GM12864 (cell line): ENCODE results near the gene MED25.

Experiments used
- DNase-seq: peaks from one replicate; pipeline ENCODE4 v3.0.0-alpha.2; 2011; ENCODE audit warnings: low read depth
- H3K4me3 ChIP-seq: 2 replicates; pipeline ENCODE4 v1.5.1; 2011; ENCODE audit warnings: mild to moderate bottlenecking, low read depth, low read length, control low read depth
- TF ChIP-seq, protein P1 (sequence below): IDR thresholded peaks from 2 replicates; pipeline ENCODE4 v1.5.1; 2011; ENCODE audit warnings: low read depth, mild to moderate bottlenecking, moderate library complexity, low read length, control low read depth, inconsistent platforms; ENCODE audit errors: missing control alignments

MED25 gene

DNA sequence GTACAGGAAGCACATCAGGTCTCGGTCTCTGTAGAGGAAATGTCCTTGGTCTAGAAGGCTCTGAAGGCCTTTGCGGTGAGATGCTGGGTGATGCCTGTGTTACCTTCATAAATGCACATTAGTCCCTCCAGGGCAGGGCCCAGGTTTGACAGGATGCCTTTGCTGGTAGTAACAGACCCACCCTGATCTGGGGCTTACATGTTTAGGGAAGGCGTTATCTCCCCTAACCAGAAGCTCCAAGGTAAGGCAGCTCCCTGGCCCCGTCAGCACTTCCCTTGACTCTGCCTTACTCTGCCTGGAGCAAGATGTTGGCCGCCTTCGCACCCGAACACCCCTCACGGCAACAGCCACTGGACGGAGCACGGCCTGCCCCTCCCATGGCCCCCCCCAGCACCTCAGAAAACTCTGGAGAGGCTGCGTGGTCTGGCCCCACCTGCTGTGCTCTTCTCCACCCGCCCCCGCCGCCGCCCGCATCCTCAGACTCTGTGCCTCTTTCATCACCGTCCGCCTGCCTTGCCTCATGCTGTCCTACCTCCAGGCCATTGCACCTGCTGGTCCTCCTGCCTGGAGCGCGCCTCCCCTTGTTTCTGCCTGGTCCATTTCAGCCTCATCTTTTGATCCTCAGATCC, 42.2 kb upstream of the MED25 start:
- TF ChIP-seq, protein P1, sequence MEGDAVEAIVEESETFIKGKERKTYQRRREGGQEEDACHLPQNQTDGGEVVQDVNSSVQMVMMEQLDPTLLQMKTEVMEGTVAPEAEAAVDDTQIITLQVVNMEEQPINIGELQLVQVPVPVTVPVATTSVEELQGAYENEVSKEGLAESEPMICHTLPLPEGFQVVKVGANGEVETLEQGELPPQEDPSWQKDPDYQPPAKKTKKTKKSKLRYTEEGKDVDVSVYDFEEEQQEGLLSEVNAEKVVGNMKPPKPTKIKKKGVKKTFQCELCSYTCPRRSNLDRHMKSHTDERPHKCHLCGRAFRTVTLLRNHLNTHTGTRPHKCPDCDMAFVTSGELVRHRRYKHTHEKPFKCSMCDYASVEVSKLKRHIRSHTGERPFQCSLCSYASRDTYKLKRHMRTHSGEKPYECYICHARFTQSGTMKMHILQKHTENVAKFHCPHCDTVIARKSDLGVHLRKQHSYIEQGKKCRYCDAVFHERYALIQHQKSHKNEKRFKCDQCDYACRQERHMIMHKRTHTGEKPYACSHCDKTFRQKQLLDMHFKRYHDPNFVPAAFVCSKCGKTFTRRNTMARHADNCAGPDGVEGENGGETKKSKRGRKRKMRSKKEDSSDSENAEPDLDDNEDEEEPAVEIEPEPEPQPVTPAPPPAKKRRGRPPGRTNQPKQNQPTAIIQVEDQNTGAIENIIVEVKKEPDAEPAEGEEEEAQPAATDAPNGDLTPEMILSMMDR = no peak
- DNase-seq = no peak
- no peak overlapping the region for H3K4me3 ChIP-seq

GRCh38 chr19:49776371-49776764, 41.7 kb upstream of the MED25 start:
- TF ChIP-seq, protein P1 = no peak
- H3K4me3 ChIP-seq = no peak overlapping the region
- DNase-seq = no peak

- TF ChIP-seq, protein P1 = no peak
- no peak overlapping the region for H3K4me3 ChIP-seq
Measured at GRCh38 chr19:49779731-49780555, 38.1 kb upstream of the MED25 start.

DNA sequence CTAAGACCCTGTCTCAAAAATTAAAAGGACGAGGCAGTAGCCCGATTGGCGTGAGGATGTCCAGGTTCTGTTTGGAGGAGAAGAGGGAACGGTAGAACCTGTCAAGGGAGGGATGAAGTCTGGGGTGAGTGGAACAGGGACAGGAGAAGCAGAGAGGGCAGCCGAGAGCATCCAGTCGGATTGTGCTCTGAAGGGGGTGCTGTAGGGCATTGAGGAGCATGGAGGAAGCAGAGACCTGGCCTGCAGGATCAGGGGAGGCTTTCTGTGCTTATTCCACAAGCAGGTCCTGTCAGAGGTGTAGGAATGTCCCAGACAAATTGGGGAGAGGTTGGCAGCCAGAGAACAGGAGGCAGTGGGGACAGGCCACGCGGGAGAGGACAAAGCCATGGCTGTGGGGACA, 37.2 kb upstream of the MED25 start:
- TF ChIP-seq, protein P1 = no peak
- no peak overlapping the region for H3K4me3 ChIP-seq
- DNase-seq = no peak

More at GRCh38 chr19:49779731-49780555, 38.1 kb upstream of the MED25 start:
- no peak for DNase-seq

DNA sequence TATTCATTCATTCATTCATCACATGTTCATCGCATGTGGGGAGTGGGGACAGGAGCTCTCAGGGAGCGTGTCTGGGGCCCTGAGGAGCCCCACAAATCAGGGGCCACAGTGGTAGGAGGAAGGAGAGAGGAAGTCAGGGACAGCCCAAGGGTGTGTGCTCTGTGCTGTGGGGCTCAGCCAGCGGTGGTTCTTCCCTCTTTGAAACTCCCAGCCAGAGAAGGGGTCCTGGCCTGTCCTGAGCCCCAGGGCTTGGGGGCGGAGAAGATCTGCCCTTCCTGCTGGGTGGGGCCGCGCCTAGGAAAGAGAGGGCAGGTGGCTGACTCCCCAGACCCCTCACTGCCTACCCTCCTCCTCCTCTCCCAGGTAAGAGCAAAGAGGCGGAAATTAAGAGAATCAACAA, 36.7 kb upstream of the MED25 start:
- TF ChIP-seq, protein P1 = no peak
- no peak overlapping the region for H3K4me3 ChIP-seq
- no peak for DNase-seq

DNA sequence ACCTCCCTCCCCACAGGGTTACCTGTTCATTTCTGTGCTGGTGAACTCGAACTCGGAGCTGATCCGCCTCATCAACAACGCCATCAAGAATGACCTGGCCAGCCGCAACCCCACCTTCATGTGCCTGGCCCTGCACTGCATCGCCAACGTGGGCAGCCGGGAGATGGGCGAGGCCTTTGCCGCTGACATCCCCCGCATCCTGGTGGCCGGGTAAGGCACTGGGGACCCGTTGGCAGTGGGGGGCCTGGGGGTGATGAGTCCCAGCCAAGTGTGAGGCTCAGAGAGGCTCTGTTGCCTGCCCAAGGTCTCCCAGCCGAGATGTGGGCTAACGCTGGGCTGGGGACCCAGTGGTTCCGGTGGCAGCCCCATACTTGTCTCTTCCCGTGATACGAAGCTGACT, 35.6 kb upstream of the MED25 start:
- TF ChIP-seq, protein P1 = no peak
- no peak for DNase-seq
- H3K4me3 ChIP-seq = no peak overlapping the region

- no peak for DNase-seq
- TF ChIP-seq, protein P1 = no peak
- H3K4me3 ChIP-seq = no peak overlapping the region
Measured at GRCh38 chr19:49786376-49786820, 31.7 kb upstream of the MED25 start.
